HG03095 (cell line): ENCODE results near the gene ATAD2B.

Source experiments
- ATAC-seq: cut with Tn5 transposase; IDR thresholded peaks from one replicate; pipeline ENCODE4 v1.9.1; 2021; ENCODE audit warnings: moderate library complexity; ENCODE audit not compliant: unreplicated experiment

Gene ATAD2B

DNA sequence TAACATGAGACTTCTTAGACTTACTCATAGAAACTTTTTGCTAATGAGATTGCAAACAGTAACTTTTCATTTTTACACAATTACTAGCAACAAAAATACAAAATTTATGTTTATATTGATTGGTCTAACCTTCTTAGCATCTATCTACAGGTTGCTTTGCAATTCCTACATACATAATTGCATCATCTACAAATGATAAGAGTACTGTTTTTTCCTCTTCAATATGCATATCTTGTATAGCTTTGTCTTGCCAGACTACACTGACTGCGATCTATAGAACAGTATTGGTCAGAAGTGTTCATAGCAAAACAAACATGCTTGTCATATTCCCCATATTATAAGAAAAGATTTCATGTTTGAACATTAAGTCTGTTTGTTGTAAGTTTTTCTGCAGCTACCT, 87.9 kb downstream of the ATAD2B start:
- no peak for ATAC-seq

DNA sequence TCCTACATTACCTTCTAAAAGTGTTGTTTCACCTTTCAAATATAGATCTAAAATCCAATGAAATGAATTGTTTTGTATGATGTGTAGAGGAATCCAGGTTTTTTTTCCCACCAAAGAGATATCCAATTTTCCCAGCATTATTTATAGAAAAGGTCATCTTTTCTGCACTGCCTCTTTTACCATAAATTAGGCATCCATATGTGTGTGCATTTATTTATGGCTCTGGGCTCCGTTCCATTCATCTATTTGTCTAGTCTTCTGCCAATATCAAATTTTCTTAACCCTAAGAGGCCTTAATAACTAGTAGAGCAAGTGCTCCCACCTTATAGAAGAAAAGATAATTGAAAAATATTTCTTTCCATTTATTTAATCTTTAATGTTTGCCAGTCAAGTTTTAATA, 88.3 kb downstream of the ATAD2B start:
- no peak for ATAC-seq

DNA sequence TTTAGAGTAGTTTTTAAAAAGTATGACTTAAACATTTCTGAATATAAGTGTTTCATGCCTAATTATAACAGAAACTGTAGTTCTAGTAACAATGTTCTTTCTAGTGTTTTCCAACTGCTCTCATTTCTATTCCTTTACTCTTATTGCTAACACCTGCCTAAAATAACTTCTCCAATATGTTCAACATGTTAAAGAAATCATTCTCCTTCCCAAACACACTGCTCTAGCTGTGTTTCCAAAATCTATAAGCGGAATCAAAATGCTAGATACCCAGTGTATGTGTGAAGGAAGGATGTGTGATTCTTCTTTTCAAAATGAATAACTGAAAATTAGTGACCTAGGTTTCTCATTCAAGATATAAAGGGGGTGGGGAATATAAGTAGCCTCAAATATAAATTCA, 89.1 kb downstream of the ATAD2B start:
- no peak for ATAC-seq

DNA sequence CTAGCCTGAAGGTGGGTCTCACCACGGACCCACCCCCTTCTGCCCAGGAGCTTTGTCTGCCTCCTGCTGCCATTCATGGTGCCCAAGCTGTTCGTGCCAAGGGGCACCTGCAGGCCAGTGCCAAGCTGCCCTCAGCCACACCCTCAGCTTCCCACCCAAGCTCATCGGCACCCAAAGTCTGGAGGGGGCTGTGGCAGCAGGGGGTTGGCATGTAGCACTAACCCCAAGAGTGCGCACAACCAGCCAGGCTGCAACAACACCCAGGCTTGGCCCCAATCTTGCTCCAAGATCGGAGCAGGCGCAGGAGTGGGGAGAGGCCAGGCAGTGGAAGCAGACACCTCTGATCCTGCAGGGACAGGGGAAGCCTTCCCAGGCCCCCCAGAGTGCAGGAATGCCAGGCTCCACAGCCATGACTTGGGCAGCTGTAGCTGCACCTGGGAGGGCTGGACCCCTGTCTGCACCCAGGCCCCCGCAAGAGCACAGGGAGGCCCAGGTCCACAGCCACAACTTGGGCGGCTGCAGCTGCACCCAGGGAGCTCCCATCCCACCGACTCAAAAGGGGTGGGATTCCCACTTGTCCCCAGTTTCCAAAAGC, 89.9 kb downstream of the ATAD2B start:
- no peak for ATAC-seq

DNA sequence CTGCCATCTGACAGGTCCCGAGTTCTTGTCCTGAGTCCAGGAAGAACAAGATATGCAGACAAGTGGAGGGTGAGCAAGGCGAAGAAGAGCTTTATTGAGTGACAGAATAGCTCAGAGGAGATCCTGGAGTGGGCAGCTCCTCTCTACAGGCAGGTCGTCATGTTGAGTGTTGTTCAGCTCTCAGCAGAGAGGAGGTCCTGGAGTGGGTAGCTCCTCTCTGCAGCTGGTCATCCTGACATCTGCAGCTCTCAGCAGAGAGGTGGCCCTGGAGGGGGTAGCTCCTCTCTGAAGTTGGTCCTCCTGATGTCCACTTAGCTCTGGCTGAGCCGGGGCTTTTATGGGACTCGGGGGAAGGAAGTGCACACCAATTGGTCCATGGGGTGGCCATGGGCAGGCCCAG, 90.4 kb downstream of the ATAD2B start:
- no peak for ATAC-seq

DNA sequence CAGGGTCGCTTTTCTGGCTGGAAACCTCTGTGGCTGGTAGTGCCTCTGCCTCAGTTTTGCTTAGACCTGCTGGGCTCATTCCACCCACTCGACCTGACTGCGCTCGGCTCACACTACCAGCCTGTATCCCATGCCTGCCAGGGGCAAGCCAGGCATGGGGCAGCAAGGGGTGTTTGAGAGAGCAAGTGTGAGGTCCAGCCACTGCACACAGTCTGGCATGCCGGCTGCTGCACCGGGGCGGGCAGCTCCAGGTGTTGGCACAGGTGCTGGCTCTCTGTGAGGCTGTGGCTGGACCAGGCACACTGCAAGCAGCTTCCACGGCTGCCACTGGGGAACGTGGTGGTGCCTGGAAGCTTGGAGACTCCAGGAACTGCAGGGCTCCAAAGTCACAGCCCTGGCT, 90.9 kb downstream of the ATAD2B start:
- no peak for ATAC-seq

DNA sequence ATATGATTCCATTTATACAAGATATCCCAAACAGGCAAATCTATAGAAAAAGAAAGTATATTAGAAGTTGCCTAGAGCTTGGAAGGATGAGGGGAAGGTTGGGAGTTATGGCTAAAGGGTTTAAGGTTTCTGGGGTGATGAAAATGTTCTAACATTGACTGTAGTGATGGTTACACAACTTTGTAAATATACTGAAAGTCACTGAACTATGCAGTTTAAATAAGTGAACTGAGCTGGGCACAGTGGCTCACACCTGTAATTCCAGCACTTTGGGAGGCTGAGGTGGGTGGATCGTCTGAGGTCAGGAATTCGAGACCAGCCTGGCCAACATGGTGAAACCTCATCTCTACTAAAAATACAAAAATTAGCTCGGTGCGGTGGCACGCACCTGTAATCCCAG, 91.5 kb downstream of the ATAD2B start:
- ATAC-seq: no peak

DNA sequence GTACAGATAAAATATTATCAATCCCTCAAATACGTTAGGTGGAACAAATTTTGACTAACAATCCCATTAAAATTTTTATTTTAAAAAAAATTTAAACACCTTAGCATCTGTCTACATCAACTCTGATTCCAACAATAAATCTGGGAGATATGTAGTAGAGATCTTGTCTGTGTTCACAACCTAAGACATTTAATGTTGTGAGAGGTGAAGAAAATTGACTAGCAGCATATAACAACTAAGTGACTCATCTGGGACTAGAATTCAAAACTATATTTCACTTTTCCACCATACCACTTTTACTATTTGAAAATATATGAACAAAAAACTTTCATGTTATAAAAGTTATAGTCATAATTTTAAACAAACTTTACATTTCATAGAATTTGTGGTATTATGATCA, 97.9 kb downstream of the ATAD2B start:
- ATAC-seq: no peak

DNA sequence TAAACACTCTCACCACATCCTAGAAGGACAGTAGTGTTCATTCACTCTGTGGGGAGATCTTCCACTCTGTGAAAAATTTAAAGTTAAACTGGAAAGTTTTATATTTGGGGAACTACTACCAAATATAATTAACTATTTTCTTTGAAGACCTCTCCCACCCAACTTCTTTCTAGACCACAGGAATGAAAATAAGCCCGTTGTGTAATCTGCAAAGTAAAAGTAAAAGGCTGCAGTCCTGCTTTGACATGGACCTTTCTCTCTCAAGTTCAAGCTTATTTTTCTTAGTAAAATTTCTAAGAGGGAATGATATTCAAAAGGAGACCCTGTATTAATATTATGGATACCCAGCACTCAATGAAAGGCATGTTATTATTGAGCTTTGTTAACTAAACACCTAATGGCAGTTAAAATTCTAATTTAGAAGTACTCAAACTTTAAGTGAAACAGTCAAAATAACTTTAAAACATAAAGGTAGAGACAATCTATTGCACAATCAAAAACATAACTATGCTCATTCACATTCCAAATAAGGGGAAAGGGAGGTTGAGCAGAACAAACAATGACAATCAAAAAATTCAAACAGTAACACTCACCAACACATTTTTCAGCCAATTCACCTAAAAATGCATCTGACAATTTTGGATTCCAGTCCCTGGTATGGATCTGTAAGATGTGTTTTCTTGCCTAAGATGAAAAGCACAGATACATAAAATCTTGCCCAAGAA, 98.5 kb downstream of the ATAD2B start:
- ATAC-seq: no peak

DNA sequence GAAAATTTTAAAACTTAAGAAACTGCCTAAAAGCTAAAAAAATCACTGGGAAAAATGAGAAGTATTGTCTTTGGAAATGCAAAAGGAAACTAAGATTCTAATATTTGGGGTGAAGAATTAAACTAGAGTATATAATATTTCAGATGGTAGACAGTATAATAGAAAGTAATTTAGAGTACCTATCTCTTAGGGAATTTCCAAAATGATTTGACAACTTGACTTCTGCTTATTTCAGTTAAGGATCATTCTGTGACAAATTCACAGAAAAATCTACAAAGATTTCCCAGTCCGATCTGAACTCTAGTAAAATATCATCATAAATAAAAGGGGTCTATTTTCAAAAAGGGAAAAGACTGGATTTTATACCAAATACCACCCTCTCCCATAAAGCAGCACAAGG, 99.6 kb downstream of the ATAD2B start:
- ATAC-seq: no peak

DNA sequence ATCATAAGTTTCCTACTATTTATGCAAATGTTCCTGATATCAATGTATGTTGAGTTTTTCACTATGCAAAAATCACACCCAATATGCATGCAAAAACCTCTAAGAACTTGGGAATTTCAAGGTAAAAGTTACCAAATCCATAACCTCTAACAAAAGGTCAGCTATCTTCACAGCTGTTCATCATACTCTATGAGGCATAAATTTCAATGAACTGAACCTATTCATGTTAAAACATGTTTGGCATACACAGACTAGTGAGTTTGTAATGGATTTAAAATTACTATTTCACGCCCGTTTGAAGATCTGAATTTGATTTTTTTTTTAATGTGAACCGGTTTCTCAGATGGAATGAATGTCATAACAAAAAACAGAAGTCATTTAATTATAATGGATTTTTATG, 100.2 kb downstream of the ATAD2B start:
- ATAC-seq: no peak

DNA sequence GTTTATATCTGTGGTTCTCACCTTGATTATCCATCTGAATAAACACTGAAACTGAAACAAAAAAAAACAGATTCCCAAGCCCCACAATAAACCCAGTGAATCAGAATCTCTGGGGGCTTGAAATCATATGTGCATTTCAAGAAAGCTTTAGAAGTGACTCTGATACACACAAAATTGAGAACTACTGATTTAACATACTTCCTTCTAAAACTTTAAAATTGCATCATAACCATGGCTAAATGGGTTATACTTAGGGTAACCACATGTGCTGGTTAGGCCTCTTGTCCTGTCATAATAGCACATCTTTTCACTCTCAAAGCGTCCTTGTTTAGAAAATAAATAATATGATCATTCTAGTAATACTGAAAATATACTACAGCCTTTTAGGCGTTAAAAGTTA, 100.9 kb downstream of the ATAD2B start:
- no peak for ATAC-seq

DNA sequence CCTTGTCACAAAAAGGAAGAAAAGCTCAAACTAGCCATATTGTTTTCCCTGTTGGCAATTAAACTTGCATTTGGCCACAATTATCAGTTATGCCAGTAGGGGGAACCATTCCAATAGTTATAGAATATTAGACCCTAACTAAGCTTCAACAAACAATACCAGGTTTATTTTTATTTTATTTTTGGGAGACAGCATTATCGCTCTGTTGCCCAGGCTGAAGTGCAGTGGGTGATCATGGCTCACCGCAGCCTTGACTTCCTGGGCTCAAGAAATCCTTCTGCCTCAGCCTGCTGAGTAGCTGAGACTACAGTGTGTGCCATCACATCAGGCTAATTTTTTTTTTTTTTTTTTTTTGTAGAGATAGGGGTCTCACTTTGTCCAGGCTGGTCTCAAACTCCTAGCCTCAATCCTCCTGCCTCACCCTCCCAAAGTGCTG, 102.1 kb downstream of the ATAD2B start:
- peak; percentile 60 for ATAC-seq

DNA sequence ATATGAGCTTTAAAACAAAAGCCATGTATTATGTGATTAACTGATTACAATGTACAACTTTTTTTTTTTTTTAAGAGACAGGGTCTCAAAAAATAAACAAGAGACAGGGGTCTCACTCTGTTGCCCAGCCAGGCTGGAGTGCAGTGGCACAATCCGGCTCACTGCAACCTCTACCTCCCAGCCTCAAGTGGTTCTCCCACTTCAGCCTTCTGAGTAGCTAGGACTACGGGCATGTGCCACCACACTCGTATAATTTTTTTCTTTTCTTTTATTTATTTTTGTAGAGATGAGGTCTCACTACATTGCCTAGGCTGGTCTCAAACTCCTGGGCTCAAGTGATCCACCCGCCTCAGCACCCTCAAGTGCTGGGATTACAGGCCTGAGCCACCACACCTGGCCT, 103.1 kb downstream of the ATAD2B start:
- ATAC-seq: no peak

DNA sequence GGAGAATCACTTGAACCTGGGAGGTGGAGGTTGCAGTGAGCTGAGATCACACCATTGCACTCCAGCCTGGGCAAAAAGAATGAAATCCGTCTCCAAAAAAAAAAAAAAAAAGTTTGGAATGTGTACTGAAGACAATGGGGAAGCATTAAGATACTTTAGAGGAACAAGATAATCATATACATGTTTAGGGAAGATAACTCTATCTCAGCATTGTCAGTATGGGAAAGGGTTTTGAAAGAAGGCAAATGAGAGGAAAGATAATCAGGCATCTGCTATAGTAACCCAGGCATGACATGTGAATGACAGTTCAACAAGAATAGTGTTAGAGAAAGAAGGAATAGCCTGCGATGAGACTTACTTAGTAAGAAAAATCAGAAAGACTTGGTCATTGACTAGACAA, 112.0 kb downstream of the ATAD2B start:
- no peak for ATAC-seq

DNA sequence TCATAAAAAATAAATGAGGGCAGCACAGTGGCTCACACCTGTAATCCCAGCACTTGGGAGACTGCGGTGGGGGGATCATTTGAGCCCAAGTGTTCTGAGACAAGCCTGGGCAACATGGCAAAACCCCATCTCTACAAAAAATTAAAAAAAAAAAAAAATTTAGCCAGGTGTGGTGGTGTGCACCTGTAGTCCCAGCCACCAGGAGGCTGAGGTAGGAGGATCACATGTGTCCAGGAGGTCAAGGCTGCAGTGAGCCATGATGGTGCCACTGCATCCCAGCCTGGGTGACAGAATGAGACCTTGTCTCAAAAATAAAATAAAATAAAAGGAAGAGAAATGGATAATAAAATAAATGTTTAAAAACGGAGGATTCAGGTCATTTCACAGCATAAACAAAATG, 113.5 kb downstream of the ATAD2B start:
- ATAC-seq: no peak

DNA sequence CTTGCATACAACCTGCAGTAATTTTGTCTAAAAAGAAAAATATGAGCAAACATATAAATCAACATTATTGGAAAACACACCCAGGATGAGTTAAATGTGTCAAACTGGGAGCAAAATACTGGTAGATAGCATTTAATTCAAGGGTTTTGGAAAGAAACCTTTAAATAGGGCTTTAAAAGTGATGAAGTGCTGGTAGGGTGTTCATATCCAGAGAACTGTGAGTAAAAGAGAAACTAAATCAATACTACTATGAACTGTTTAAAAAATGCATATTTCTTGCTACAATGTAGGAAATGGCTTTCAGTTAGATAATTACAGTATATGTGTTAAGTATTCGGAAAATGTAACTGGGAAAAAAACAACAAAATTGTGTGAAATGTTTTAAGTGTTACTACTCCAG, 117.8 kb downstream of the ATAD2B start:
- no peak for ATAC-seq

DNA sequence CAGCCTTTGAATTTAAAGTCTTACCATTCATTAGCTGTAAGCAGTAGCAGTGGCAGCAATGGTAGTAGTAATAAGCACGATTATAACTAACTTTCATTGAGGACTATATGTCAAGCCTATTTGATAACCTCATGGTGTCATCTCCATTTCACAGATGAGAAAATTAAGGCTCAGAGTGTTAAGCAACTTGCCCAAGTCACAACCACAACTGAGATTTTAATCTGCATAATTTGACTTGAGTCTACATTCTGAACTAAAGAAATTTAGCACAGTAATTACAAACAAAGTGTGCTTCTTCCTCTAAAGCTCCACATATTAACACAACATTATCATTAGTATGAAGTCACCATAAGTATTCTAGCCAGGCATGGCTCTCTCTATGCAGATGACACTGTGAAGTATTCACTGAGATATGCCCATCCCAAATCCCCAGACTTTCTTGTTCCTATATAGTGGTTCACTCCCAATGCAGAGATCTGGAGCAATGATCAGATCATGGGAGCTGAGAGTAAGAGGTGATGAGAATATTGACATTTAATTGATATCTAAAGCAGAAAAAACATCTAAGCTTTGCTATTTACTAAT, 120.2 kb downstream of the ATAD2B start:
- no peak for ATAC-seq

DNA sequence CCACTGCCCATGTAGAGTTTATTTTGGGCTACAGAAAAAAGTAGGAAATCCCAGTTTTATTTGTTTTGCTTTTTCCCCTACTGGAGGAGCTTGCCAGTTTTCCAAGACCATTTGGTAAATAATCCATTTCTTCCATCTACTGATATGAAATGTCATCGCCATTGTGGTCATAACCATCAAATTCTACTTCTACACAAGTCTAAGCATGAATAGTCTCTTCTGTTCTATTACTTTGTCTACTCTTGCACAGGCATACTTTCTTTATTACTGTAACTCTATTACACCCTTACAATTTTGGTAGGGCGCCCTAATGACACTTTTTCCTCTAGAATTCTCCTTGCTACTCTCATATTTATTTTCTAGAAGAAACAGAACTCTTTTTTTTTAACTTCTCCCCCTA, 120.7 kb downstream of the ATAD2B start:
- ATAC-seq: no peak

DNA sequence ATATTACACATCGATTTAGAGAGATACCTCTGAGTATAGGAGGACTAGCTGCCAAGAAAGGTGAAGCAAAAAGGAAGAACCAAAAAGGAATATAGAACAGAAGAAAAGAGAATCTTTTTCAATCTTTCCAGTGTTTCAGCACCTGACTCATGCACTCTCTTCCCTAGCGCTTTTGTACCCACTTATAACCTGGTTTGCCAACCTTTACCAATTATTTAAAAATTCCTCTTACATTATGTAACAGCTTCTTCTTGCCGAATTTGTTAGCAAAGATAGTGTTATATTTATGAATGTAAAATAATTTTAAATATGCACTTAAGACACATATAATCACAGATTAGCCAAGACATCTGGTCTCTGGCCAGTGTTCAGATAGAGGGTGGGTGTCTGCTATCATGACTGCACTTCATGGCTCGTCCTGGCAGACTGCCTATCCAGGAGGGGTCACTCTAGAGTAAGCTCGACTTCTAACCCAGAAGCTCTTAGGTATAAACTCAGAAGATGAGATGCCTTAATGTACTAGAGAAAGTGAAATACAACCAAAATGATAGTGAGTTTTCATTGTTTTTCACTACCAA, 122.9 kb downstream of the ATAD2B start:
- no peak for ATAC-seq

DNA sequence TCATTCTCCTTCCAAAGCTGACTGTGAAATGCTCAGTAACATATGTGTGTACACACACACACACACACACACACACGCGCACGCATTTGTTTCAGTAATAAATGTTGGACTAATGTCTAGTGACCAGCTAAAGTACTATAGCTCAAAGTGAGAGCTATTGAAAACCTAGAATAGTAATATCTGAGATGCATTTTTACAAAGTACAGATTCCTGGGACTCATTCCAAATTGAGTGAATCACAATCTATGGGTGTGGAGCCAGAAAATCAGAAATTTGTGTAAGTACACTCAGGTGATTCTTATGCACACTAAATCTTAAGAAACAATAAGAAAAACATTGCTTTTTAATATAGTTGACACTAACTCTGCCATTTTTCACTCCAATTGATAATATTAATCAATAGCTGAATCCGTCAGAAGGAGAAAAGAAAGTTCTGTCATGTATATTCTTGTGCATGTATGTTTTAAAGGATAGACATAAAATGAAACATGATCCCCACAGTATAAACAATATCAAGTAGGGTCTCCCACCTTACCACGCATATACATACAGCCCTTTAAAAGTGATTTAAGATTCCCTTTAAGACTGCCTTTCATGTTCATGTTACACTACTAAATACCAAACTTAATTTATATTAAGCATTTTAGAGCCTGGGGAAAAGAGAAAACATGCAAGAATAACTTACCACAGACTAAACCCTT, 123.5 kb downstream of the ATAD2B start:
- ATAC-seq: no peak

DNA sequence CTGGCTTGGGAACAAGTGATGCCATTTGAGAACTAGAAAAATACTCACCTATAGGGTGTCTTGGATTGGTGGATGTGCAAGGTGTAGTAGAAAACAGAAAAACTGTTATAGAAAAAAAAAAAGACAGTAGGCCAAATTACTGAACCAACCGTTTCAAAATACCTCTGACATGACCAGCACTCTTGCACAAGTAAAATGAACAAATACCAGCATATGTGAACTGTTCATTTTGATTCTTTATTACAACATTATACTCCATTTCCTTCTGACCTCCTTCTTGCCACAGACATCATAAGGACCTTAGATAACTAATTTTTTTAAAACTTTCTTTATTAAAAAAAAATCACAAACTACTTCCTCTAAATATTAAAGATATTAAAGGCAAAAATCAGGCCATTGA, 125.5 kb downstream of the ATAD2B start:
- ATAC-seq: no peak
